Osteocyte (in vitro differentiated cells): ENCODE measurements around the gene SLC38A1. TPM values are rescaled to one million over a fixed set of nuclear protein-coding genes. Genes with fewer than 3 reads are reported as not detected.

ENCODE experiments used
- DNase-seq: peaks from one replicate; pipeline ENCODE4 v3.0.0; 2021; ENCODE audit warnings: mixed read lengths; ENCODE audit not compliant: unreplicated experiment; ENCODE audit errors: extremely low spot score
- H3K27ac Mint-ChIP-seq: one replicate; pipeline ENCODE4 v1.8.0; 2021; ENCODE audit warnings: mild to moderate bottlenecking, mixed read lengths; ENCODE audit not compliant: unreplicated experiment
- H3K27me3 Mint-ChIP-seq: one replicate; pipeline ENCODE4 v1.8.0; 2021; ENCODE audit warnings: mixed read lengths; ENCODE audit not compliant: unreplicated experiment
- H3K36me3 Mint-ChIP-seq: one replicate; pipeline ENCODE4 v1.8.0; 2021; ENCODE audit warnings: mixed read lengths; ENCODE audit not compliant: unreplicated experiment
- H3K4me1 Mint-ChIP-seq: one replicate; pipeline ENCODE4 v1.8.0; 2021; ENCODE audit warnings: mixed read lengths; ENCODE audit not compliant: unreplicated experiment
- H3K4me3 Mint-ChIP-seq: one replicate; pipeline ENCODE4 v1.8.0; 2021; ENCODE audit warnings: mild to moderate bottlenecking, moderate library complexity, mixed read lengths; ENCODE audit not compliant: unreplicated experiment
- H3K9me3 Mint-ChIP-seq: one replicate; pipeline ENCODE4 v1.8.0; 2021; ENCODE audit warnings: mixed read lengths; ENCODE audit not compliant: unreplicated experiment
- total RNA-seq: library from RNA; stranded (reverse); gene quantifications from 2 replicates; pipeline ENCODE4 v1.2.1, GENCODE V29; 2021
- TF ChIP-seq, protein P1 (sequence below): fragments of 200-600 bp; sonication (generic); IDR thresholded peaks from 2 replicates; pipeline ENCODE4 v1.5.0; 2021; ENCODE audit warnings: antibody characterized with exemption, mild to moderate bottlenecking, moderate library complexity

SLC38A1 gene
- total RNA-seq, 1 donor from 2014 or later = 132 TPM

DNA sequence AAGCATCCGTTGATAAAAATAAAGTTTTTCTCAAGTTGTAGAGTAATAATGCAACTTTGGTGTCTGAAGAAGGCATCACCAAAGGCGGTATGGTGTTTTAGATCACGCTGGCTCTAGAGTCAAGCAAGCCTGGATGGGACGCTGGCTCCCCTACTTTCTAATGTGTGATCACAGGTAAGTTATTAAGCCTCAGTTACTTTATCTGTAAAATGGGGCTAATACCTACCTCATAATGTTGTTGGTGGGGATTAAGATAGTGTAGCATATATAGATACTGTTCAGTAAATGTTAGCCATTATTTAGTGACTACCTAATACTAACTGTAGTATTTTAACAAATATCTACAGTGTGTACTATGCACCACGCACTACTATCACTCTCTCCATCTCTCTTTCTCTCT is 45.8 kb downstream of the SLC38A1 start:
- Mint-ChIP-seq H3K9me3 (no peaks in the 10 kb centered on the region), H3K4me3 (no peak overlapping the region), H3K4me1 (peaks cover 24% of the 10 kb centered on the region), H3K27me3 (no peaks in the 10 kb centered on the region), H3K27ac (no peak overlapping the region), H3K36me3 (peaks cover 73% of the 10 kb centered on the region)
- TF ChIP-seq, protein P1, sequence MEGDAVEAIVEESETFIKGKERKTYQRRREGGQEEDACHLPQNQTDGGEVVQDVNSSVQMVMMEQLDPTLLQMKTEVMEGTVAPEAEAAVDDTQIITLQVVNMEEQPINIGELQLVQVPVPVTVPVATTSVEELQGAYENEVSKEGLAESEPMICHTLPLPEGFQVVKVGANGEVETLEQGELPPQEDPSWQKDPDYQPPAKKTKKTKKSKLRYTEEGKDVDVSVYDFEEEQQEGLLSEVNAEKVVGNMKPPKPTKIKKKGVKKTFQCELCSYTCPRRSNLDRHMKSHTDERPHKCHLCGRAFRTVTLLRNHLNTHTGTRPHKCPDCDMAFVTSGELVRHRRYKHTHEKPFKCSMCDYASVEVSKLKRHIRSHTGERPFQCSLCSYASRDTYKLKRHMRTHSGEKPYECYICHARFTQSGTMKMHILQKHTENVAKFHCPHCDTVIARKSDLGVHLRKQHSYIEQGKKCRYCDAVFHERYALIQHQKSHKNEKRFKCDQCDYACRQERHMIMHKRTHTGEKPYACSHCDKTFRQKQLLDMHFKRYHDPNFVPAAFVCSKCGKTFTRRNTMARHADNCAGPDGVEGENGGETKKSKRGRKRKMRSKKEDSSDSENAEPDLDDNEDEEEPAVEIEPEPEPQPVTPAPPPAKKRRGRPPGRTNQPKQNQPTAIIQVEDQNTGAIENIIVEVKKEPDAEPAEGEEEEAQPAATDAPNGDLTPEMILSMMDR = no peak
- no peak for DNase-seq

- Mint-ChIP-seq H3K27ac (no peak overlapping the region), H3K4me3 (no peak overlapping the region), H3K9me3 (no peaks in the 10 kb centered on the region), H3K36me3 (peaks cover 69% of the 10 kb centered on the region), H3K4me1 (peaks cover 24% of the 10 kb centered on the region), H3K27me3 (no peaks in the 10 kb centered on the region)
- TF ChIP-seq, protein P1 = no peak
- no peak for DNase-seq
These were observed 46.2 kb downstream of the SLC38A1 start for GRCh38 chr12:46222636-46223035.

DNA sequence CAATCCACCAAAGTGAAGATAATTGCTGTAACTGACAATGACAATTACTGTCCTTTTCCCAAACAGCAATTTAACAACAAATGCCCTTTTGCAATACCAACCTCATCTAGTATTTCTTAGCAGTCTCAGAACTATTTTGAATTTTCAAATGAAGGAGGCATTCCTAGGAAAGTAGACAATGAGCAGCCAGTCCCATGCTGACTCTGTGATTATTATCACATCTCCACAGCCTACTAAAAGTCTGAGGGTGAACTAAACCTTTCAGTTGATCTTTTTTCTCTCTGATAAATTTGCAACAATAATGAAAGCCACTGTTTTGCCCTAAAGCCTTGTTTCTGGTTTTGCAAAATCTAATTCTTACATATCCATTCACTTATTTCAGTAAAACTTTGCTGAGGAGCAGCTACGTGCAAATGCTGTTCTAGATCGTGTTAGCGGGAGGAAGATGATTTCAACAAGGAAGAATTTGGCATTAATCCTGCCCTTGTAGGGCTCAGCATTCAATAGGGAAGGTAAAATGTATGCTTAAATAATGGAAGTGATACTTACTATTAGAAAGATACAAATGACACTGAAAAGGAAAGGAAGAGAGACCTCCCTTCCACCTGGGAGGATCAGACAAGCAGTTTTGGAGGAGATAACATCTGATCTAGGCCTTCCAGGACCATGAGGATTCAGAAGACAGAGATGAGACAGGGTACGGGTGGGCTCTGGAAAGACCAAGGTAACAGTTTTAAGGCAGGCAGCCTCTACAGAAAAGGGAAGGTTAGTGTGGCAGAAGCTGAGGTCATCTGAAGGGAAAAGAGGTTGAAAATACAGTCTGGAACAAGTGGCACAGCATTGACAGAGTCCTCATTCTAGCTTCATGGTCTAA is 47.4 kb downstream of the SLC38A1 start:
- DNase-seq = no peak
- TF ChIP-seq, protein P1 = no peak
- peak overlapping the region; percentile 68 for H3K27ac Mint-ChIP-seq
- H3K36me3 Mint-ChIP-seq = peaks cover 66% of the 10 kb centered on the region
- no peaks in the 10 kb centered on the region for H3K27me3 Mint-ChIP-seq
- peaks cover 24% of the 10 kb centered on the region for H3K4me1 Mint-ChIP-seq
- H3K4me3 Mint-ChIP-seq = no peak overlapping the region
- H3K9me3 Mint-ChIP-seq = no peaks in the 10 kb centered on the region

GRCh38 chr12:46219877-46220655 is 48.8 kb downstream of the SLC38A1 start:
- H3K4me3 Mint-ChIP-seq = no peak overlapping the region
- DNase-seq = no peak
- H3K4me1 Mint-ChIP-seq = peaks cover 24% of the 10 kb centered on the region
- no peaks in the 10 kb centered on the region for H3K9me3 Mint-ChIP-seq
- peak overlapping the region; percentile 3 for H3K27ac Mint-ChIP-seq
- H3K36me3 Mint-ChIP-seq = peaks cover 62% of the 10 kb centered on the region
- H3K27me3 Mint-ChIP-seq = no peaks in the 10 kb centered on the region
- TF ChIP-seq, protein P1 = no peak
